H54 (cell line): ENCODE data around the gene LRRC8A.
A peak's percentile ranks its signal among the peaks of the same experiment; 100 is the strongest.

Experiments used
- DNase-seq: peaks from one replicate; pipeline ENCODE4 v3.0.0; 2011; ENCODE audit warnings: low spot score, mixed read lengths; ENCODE audit not compliant: insufficient read length
- FAIRE-seq: peaks from 3 replicates; lab custom pipeline; 2011; peaks lifted over from hg19 to GRCh38; lab: Jason Lieb, UNC
- POLR2A ChIP-seq: IDR thresholded peaks from 2 replicates; pipeline ENCODE4 v1.6.1; 2011; ENCODE audit warnings: low read depth, mild to moderate bottlenecking, low read length

Gene LRRC8A

DNA sequence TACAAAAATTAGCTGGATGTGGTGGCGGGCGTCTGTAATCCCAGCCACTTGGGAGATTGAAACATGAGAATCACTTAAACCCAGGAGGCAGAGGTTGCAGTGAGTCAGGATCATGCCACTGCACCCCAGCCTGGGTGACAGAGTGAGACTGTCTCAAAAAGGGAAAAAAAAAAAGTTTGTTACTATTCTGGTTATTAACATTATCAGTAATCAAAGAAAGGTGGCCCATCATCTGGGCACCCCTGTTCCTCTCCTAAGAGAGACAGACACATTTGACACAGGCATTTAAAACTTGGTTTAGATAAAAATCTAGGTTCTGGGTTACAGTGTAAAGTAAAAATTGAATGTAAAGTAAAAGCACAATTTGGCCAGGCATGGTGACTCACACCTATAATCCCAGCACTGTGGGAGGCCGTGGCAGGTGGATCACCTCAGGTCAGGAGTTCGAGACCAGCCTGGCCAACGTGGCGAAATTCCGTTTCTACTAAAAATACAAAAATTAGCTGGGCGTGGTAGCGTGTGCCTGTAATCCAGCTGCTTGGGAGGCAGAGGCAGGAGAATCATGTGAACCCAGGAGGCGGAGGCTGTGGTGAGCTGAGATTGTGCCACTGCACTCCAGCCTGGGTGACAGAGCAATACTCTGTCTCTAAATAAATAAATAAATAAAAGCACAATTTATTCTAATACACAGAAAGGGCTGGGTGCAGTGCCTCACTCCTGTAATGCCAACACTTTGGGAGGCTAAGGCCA lies 22.1 kb downstream of the LRRC8A start:
- no peak for FAIRE-seq
- DNase-seq: no peak
- no peak for TF ChIP-seq POLR2A

- FAIRE-seq (no peak), DNase-seq (no peak)
These were observed 24.0 kb downstream of the LRRC8A start for GRCh38 chr9:128905964-128906363.

GRCh38 chr9:128906741-128907140 lies 24.8 kb downstream of the LRRC8A start:
- DNase-seq (no peak), FAIRE-seq (no peak)
- no peak for TF ChIP-seq POLR2A

More at GRCh38 chr9:128905964-128906363, 24.0 kb downstream of the LRRC8A start:
- TF ChIP-seq POLR2A: no peak

GRCh38 chr9:128908372-128908771 lies 26.4 kb downstream of the LRRC8A start:
- DNase-seq (no peak), FAIRE-seq (no peak)
- TF ChIP-seq POLR2A: no peak

DNA sequence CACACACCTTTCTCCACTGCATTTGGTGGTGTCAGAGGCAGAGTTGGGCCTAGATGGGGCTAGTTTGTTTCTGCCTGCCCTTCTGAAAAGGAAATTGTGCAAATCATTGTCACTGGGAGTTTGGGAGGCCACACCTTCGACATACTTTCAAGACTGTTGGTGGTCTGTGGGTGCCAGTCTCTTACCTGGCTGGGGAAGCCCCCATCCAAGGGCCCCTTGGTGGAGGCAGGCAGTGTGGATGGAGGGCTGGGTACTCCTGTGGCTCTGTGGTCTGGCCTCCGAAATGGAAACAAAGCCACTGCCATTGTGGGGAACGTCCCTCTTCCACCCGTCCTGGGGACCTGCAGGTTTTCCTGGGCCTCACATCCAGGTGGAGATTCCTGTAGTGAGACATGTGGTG lies 27.9 kb downstream of the LRRC8A start:
- DNase-seq (no peak), FAIRE-seq (no peak)
- TF ChIP-seq POLR2A: no peak

DNA sequence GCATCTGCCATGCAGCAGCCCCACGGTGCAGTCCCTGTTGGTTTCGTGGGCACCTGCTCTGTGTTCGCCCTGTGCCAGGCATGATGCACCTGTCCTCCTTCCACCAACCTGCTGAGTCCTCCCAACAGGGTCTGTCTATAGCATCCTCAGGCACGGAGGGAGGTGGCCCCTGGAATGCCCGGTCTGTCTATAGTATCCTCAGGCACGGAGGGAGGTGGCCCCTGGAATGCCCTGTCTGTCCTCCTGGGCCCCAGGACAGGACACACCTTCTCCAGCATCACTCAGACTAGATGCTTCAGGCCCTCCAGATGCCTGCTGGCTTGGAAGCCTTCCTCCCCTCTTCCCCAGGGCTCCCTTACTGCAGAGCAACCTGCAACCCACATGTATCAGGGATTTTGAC lies 29.0 kb downstream of the LRRC8A start:
- DNase-seq (no peak), FAIRE-seq (no peak)
- no peak for TF ChIP-seq POLR2A

DNA sequence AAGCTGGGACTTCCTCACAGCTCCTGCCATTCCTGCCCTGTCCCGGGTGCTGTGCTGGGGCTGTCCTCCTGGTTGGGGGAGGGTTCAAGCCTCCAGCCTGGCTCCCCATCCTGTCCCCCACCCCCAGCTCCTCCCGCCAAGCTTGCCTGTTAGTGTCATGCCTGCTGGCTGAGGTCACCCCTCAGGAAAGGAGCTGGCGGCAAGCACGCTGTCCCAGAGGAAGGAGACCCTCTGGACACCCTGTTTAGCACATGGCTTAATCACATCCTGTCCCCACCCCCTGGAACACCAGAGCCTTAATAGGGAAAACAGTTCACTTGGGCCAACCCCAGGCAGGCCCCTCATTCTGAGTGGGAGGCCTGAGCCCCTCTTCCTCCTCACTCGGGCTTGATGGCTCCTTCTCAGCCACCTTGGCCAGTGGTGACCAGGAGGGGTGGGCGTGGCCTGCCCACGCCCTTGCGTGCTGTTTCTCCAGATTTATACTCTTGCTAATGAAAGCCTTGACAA lies 29.6 kb downstream of the LRRC8A start:
- no peak; the same call in 1 of the 2 replicates for TF ChIP-seq POLR2A
- FAIRE-seq (peak; percentile 48), DNase-seq (peak; percentile 84)

DNA sequence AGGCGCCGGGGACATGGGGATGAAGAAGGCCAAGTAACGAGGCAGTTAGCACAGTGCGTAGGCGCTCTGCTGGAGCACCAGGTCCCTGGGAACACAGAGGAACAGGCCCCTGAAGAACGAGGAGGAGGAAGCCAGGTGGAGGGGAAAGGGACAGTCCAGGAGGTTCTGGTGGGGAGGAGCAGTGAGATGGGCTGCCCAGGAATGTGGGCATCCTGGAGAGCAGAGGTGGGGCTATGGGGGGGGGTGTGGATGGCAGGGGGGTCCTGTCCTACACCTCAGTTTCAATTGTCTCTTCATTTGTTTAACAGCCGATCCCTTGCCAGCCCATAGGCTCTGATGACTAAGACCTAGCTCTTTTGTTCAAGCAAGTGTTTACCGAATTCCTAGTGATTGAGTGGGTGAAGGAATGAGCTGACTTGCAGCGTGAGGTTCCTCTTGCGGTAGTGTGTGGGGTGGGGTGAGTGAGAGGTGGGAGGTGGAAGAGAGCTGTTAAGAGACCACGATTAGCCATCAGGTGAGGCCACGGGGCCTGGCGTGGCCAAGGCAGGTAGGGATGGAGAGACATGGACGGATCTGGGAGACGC lies 30.4 kb downstream of the LRRC8A start:
- FAIRE-seq (peak; percentile 79), DNase-seq (peak; percentile 95)
- no peak; the same call in 1 of the 2 replicates for TF ChIP-seq POLR2A

- DNase-seq (no peak), FAIRE-seq (no peak)
- no peak for TF ChIP-seq POLR2A
These were observed 31.3 kb downstream of the LRRC8A start for GRCh38 chr9:128913048-128913900.

GRCh38 chr9:128913995-128914772 lies 32.3 kb downstream of the LRRC8A start:
- FAIRE-seq (no peak), DNase-seq (no peak)
- TF ChIP-seq POLR2A: no peak

DNA sequence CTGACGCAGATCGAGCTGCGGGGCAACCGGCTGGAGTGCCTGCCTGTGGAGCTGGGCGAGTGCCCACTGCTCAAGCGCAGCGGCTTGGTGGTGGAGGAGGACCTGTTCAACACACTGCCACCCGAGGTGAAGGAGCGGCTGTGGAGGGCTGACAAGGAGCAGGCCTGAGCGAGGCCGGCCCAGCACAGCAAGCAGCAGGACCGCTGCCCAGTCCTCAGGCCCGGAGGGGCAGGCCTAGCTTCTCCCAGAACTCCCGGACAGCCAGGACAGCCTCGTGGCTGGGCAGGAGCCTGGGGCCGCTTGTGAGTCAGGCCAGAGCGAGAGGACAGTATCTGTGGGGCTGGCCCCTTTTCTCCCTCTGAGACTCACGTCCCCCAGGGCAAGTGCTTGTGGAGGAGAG lies 34.3 kb downstream of the LRRC8A start:
- no peak for FAIRE-seq
- TF ChIP-seq POLR2A: no peak
- no peak for DNase-seq

- DNase-seq: no peak
- no peak for FAIRE-seq
- TF ChIP-seq POLR2A: no peak
These were observed 34.8 kb downstream of the LRRC8A start for GRCh38 chr9:128916745-128917144.
